IPS-20b (cell line): Measurements from ENCODE around the gene PPIL6.

Source experiments
- H3K27ac ChIP-seq: one replicate; pipeline ENCODE4 v1.5.1; 2013; ENCODE audit warnings: low read length
- H3K27me3 ChIP-seq: 2 replicates; pipeline ENCODE4 v1.6.1; 2013; ENCODE audit warnings: mild to moderate bottlenecking, low read length, inconsistent platforms; ENCODE audit not compliant: insufficient read depth
- H3K36me3 ChIP-seq: 2 replicates; pipeline ENCODE4 v1.6.1; 2013; ENCODE audit warnings: low read depth, mild to moderate bottlenecking, inconsistent platforms, low read length, moderate library complexity; ENCODE audit not compliant: insufficient read depth
- H3K4me1 ChIP-seq: 2 replicates; pipeline ENCODE4 v1.6.1; 2013; ENCODE audit warnings: mild to moderate bottlenecking, control low read depth, inconsistent platforms, low read length, moderate library complexity; ENCODE audit not compliant: insufficient read depth
- H3K4me3 ChIP-seq: 2 replicates; pipeline ENCODE4 v1.5.1; 2013; ENCODE audit warnings: mild to moderate bottlenecking, low read length, inconsistent platforms
- H3K9ac ChIP-seq: 2 replicates; pipeline ENCODE4 v1.6.1; 2013; ENCODE audit warnings: low read depth, mild to moderate bottlenecking, inconsistent platforms, low read length, moderate library complexity
- H3K9me3 ChIP-seq: 2 replicates; pipeline ENCODE4 v1.6.1; 2013; ENCODE audit warnings: mild to moderate bottlenecking, low read depth, low read length, inconsistent platforms; ENCODE audit not compliant: insufficient read depth

The PPIL6 gene

GRCh38 chr6:109446541-109446940 lies 6.1 kb upstream of the PPIL6 start:
- H3K4me3 ChIP-seq = no peak overlapping the region
- no peak overlapping the region for H3K27ac ChIP-seq
- H3K9me3 ChIP-seq = no peaks in the 10 kb centered on the region
- H3K4me1 ChIP-seq = peaks cover 6% of the 10 kb centered on the region
- H3K27me3 ChIP-seq = no peaks in the 10 kb centered on the region
- H3K36me3 ChIP-seq = peaks cover 53% of the 10 kb centered on the region
- no peak overlapping the region for H3K9ac ChIP-seq

GRCh38 chr6:109446072-109446471 lies 5.6 kb upstream of the PPIL6 start:
- Histone ChIP-seq H3K27me3 (no peaks in the 10 kb centered on the region), H3K36me3 (peaks cover 51% of the 10 kb centered on the region)

GRCh38 chr6:109445382-109445781 lies 5.0 kb upstream of the PPIL6 start:
- H3K9me3 ChIP-seq = no peaks in the 10 kb centered on the region
- no peak overlapping the region for H3K4me3 ChIP-seq
- peaks cover 45% of the 10 kb centered on the region for H3K36me3 ChIP-seq
- H3K9ac ChIP-seq = no peak overlapping the region
- H3K4me1 ChIP-seq = peaks cover 7% of the 10 kb centered on the region
- no peak overlapping the region for H3K27ac ChIP-seq
- no peaks in the 10 kb centered on the region for H3K27me3 ChIP-seq

More at GRCh38 chr6:109446072-109446471, 5.6 kb upstream of the PPIL6 start:
- Histone ChIP-seq H3K4me1 (peaks cover 7% of the 10 kb centered on the region), H3K9me3 (no peaks in the 10 kb centered on the region), H3K4me3 (no peak overlapping the region), H3K9ac (no peak overlapping the region), H3K27ac (no peak overlapping the region)

- Histone ChIP-seq H3K4me1 (peaks cover 7% of the 10 kb centered on the region), H3K36me3 (peaks cover 44% of the 10 kb centered on the region), H3K9me3 (no peaks in the 10 kb centered on the region), H3K4me3 (no peak overlapping the region), H3K27me3 (peaks cover 12% of the 10 kb centered on the region), H3K27ac (no peak overlapping the region), H3K9ac (no peak overlapping the region)
Observed at GRCh38 chr6:109443425-109443950, 3.1 kb upstream of the PPIL6 start.

- no peak overlapping the region for H3K4me3 ChIP-seq
- no peaks in the 10 kb centered on the region for H3K9me3 ChIP-seq
- peaks cover 12% of the 10 kb centered on the region for H3K27me3 ChIP-seq
- H3K9ac ChIP-seq = no peak overlapping the region
- H3K27ac ChIP-seq = no peak overlapping the region
- H3K4me1 ChIP-seq = peaks cover 7% of the 10 kb centered on the region
- peaks cover 40% of the 10 kb centered on the region for H3K36me3 ChIP-seq
Observed at GRCh38 chr6:109442393-109442924, 2.0 kb upstream of the PPIL6 start.

GRCh38 chr6:109441069-109441816 lies 815 bp upstream of the PPIL6 start:
- Histone ChIP-seq H3K4me1 (peaks cover 7% of the 10 kb centered on the region), H3K27ac (no peak overlapping the region), H3K4me3 (peak overlapping the region; percentile 90), H3K9ac (peak overlapping the region; percentile 86), H3K9me3 (no peaks in the 10 kb centered on the region), H3K36me3 (peaks cover 40% of the 10 kb centered on the region), H3K27me3 (peaks cover 12% of the 10 kb centered on the region)

GRCh38 chr6:109436041-109436440 lies 4.4 kb downstream of the PPIL6 start:
- Histone ChIP-seq H3K27ac (no peak overlapping the region), H3K9ac (no peak overlapping the region), H3K4me3 (no peak overlapping the region), H3K9me3 (no peaks in the 10 kb centered on the region), H3K36me3 (no peaks in the 10 kb centered on the region), H3K4me1 (no peaks in the 10 kb centered on the region), H3K27me3 (peaks cover 12% of the 10 kb centered on the region)

GRCh38 chr6:109434456-109434855 lies 6.0 kb downstream of the PPIL6 start:
- no peak overlapping the region for H3K9ac ChIP-seq
- no peak overlapping the region for H3K27ac ChIP-seq
- H3K36me3 ChIP-seq = no peaks in the 10 kb centered on the region
- peaks cover 7% of the 10 kb centered on the region for H3K27me3 ChIP-seq
- H3K4me3 ChIP-seq = no peak overlapping the region
- no peaks in the 10 kb centered on the region for H3K9me3 ChIP-seq
- no peaks in the 10 kb centered on the region for H3K4me1 ChIP-seq

- no peaks in the 10 kb centered on the region for H3K9me3 ChIP-seq
- H3K36me3 ChIP-seq = no peaks in the 10 kb centered on the region
- H3K27me3 ChIP-seq = no peaks in the 10 kb centered on the region
- no peak overlapping the region for H3K27ac ChIP-seq
- H3K4me1 ChIP-seq = no peaks in the 10 kb centered on the region
- H3K4me3 ChIP-seq = no peak overlapping the region
- no peak overlapping the region for H3K9ac ChIP-seq
Observed at GRCh38 chr6:109429496-109429895, 10.9 kb downstream of the PPIL6 start.

- Histone ChIP-seq H3K4me1 (no peaks in the 10 kb centered on the region), H3K9ac (no peak overlapping the region), H3K36me3 (no peaks in the 10 kb centered on the region), H3K9me3 (no peaks in the 10 kb centered on the region), H3K27me3 (no peaks in the 10 kb centered on the region), H3K4me3 (no peak overlapping the region), H3K27ac (no peak overlapping the region)
Observed at GRCh38 chr6:109428889-109429477, 11.4 kb downstream of the PPIL6 start.

- Histone ChIP-seq H3K27me3 (no peaks in the 10 kb centered on the region), H3K27ac (no peak overlapping the region), H3K4me3 (no peak overlapping the region), H3K9me3 (no peaks in the 10 kb centered on the region), H3K9ac (no peak overlapping the region), H3K4me1 (no peaks in the 10 kb centered on the region), H3K36me3 (no peaks in the 10 kb centered on the region)
Observed at GRCh38 chr6:109424946-109425345, 15.5 kb downstream of the PPIL6 start.

- Histone ChIP-seq H3K9me3 (no peaks in the 10 kb centered on the region), H3K4me1 (no peaks in the 10 kb centered on the region), H3K36me3 (no peaks in the 10 kb centered on the region), H3K27ac (no peak overlapping the region), H3K4me3 (no peak overlapping the region), H3K27me3 (no peaks in the 10 kb centered on the region), H3K9ac (no peak overlapping the region)
Observed at GRCh38 chr6:109421184-109421583, 19.2 kb downstream of the PPIL6 start.
